ENCODE results near the gene VNN1.
"Not testable (repeated sequence)": the region's sequence is repeated elsewhere in the genome, so short reads cannot be mapped to it uniquely, and the experiment has no call there.

Gene VNN1

DNA sequence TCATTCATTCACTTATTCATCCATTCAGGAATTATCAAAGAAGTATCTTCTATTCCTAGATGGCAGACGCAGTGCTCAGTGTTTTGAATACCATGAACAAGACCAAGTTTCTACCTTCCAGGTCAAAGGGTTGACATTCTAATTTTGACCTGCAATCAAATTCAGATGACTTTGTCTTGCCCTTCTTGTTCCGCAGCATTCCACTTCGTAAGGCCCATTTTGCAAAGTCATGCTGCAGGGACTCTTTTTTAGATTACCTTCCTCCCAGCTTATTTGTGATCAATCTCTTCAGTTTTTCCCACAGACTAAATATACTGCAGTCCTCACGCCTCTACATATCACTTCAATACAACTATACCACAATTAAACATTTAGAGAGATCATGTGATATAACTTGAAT is 47.7 kb downstream of the VNN1 start:
- no peak for DNase-seq

DNA sequence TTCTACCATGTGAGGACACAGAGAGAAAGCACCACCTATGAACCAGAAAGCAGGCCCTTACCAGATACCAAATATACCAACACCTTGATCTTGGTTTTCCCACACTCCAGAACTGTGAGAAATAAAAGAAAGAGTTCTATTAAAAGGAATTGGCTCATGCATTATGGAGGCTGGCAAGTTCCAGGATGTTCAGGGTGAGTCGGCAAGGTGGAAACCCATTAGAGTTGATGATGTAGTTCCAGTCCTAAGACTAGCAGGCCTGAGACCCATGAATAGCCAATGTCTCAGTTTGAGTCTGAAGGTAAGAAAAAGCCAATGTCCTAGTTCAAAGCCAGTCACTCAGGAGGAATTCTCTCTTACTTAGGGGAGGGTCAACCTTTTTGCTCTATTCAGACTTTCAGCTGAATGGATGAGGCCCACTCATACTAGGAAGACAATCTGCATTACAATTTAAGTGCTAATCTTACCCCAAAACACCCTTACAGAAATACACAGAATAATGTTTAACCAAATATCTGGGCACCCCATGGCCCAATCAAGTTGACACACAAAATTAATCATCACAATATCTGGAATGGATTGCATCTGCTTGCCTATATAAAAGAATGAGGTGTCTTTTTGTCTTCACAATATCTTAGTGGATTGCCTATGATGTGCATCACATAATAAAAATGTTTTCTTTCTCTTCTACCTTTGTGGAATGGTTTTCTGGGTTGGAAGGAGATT is 49.4 kb downstream of the VNN1 start:
- DNase-seq, result no peak

DNA sequence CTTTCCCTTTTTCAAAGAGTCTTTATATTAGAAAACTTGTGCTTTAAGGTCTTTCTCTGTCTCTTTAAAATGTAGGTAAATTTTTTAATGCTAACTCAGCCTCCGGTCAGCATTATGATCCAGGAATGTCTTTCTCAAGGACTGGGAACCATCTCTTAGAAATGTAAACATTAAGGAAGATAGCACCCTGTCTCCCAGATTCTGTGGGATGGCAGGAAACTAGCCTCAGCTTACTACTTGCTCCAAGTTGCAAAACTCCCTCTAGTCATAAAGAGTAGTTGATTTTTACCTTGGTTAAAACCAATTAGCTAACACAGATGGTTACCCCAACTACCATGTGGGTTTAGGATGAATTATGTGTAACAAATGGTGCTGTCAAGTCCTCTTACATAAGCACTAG is 50.2 kb downstream of the VNN1 start:
- no peak for DNase-seq

DNA sequence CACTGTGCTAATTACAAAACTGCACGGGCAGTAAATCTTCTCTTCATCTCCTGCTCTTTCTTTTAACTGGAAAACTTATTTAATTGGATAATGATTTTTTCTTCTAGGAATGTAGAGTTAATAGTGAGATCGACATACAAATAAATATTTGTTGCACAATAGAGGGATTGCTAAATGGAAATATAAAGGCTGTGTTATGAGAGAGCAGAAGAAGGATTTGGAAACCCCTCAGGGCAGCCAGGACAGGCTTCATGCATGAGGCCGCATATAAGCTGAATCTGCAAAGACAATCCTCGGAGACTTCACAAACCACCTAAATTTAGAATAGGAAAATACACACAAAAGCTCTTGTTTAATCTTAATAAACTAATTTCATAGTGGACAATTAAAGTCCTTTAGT is 51.9 kb downstream of the VNN1 start:
- DNase-seq, result no peak

DNA sequence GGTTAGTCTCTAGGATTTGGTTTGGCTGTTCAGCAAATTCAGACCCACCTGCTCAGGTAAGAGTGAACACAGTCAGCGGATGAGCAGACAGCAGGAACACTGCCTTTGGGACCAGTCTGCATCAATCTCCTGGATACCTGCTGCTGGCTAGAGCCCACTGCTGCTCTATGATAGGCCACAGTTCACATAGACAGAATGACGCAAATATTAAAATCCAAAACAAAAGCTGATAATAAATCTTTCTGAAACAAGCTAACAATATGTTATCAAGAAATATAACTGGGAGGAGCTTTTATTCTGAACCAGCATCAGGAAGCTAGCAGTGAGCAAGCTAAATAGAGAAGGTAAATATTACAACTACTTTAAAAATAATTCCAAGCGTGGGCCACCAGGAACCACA is 54.8 kb downstream of the VNN1 start, which contains the start of gene TAAR1:
Gene TAAR1, minus strand, starts transcription at position 101 of the 400 bp plus-strand sequence. CDS start 13,179 bp downstream, outside the sequence.
- no peak for DNase-seq

DNA sequence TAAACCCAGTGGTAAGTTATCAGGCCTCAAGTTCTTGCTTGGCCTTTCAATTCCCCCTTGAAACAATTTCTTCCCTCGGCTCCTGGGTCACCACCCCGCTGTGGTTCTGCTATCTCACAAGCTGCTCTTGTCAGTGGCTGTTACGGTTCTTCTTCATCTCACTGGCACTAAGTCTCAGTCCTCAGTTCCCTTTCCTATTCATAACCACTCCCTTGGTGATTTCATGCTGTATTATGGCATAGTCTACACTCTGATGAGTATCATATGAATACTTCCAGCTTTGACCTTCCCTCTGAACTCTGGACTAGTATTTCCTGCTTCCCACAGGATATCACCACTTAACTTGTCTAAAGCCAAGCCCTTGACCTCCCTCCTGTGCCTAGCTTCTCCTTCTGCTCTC is 62.8 kb downstream of the VNN1 start:
- DNase-seq, result no peak

DNA sequence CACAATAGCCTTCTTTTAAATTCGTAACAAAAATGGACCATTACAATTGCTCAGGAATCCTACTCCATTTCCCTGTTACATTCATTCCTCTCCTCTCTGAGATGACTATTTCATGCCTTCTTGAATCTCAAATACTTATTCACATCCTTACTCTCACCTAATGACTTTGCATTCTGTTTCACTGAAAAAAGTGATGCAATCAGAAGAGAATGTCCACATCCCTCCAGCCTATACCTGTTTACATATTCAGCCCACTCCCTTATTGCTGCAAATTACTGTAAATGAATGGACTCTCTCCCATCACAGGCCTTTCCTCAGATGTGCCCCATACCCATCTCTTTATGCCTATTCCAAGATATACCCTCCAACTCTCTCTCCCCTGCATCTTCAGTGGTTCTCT is 63.4 kb downstream of the VNN1 start:
- DNase-seq, result no peak

DNA sequence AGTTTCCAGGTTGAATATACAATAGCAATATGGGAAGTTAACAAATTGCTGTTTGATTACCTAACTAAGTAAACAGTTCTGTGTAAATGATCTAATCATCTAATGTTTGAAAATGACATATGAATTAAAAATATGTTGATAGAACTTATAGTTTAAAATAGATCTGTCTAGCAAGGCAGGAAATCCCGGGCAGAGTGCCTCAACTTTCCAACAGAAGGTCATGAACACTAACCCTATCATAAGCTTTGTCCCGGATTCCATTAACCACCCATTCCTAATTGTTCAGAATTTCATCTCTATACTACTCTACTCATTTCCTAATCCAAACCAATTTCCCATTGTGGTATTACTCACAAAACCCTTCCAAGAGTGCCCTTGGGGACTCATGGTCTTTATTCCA is 65.0 kb downstream of the VNN1 start:
- DNase-seq, result no peak

DNA sequence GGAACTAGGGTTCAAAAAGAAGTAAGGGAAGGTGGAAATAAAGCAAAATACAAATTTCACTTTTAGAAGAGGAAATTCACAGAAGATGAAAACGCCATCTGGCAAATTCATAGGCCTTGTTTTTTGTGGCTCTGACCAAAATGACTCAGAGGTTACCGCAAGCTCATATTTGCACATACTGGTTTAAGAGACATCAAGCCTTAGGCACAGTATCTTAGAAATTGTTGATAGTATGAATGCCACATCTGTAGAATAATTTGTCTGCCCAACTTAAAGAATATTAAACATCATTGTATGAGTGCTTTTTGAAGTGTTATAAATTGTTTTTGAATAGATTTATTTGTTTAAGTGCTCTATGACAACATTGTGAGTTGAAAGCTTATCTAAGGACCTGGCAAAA is 65.5 kb downstream of the VNN1 start:
- no peak for DNase-seq

DNA sequence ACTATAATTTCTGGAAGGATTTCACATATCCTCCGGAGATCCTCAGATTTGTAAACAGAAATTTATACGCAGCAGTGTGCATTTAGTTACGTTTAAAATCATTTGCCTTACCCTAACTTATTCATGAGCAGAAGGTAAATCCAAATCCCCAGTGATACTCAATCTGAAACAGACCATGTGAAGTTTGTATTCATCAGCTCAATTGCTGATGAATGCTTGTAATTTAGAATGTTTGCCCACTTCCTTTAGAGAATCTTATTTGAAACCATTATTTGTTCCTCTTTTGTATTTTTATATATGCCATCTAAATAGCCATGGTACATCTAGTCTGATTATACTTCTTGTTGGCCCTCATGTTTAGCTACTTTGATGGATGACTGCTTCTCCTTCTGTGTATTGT is 70.3 kb downstream of the VNN1 start:
- no peak for DNase-seq

DNA sequence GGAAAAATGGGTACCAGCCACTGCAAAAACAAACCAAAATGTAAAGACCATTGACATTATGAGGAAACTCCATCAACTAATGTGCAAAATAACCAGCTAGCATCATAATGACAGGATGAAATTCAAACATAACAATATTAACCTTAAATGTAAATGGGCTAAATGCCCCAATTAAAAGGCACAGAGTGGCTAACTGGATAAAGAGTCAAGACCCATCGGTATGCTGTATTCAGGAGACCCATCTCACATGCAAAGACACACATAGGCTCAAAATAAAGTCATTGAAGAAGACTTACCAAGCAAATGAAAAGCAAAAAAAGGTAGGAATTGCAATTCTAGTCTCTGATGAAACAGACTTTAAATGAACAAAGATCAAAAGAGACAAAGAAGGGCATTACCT is 76.7 kb downstream of the VNN1 start:
- DNase-seq, result not testable (repeated sequence)

DNA sequence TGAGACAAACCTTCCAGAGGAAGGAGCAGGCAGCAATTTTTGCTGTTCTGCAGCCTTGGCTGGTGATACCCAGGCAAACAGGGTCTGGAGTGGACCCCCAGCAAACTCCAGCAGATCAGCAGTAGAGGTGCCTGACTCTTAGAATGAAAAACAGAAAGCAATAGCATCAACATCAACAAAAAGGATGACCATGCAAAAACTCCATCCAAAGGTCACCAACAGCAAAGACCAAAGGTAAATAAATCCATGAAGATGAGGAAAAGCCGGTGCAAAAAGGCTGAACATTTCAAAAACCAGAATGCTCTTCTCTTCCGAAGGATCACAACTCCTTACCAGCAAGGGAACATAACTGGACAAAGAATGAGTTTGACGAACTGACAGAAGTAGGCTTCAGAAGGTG is 77.9 kb downstream of the VNN1 start:
- DNase-seq, result not testable (repeated sequence)

DNA sequence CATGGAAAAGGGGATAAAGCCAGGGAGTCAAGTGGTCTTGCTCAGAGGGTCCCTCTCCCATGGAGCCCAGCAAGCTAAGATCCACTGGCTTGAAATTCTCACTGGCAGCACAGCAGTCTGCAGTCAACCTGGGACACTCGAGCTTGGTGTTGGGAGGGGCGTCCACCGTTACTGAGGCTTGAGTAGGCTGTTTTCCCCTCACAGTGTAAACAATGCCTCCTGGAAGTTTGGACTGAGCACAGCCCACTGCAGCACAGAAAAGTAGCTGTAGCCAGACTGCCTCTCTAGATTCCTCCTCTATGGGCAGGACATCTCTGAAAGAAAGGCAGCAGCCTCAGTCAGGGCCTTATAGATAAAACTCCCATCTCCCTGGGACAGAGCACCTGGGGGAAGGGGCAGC is 78.6 kb downstream of the VNN1 start:
- DNase-seq, result not testable (repeated sequence)

DNA sequence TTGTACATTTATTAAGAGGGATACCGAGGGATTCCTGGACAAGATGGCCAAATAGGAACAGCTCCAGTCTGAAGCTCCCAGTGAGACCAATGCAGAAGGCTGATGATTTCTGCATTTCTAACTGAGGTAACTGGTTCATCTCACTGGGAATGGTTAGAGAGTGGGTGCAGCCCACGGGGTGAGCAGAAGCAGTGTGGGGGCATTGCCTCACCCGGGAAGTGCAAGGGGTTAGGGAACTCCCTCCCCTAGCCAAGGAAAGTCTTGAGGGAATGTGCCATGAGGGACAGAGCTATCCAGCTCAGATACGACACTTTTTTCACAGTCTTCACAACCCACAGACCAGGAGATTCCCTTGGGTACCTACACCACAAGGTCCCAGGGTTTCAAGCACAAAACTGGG is 79.1 kb downstream of the VNN1 start:
- DNase-seq, result no peak

DNA sequence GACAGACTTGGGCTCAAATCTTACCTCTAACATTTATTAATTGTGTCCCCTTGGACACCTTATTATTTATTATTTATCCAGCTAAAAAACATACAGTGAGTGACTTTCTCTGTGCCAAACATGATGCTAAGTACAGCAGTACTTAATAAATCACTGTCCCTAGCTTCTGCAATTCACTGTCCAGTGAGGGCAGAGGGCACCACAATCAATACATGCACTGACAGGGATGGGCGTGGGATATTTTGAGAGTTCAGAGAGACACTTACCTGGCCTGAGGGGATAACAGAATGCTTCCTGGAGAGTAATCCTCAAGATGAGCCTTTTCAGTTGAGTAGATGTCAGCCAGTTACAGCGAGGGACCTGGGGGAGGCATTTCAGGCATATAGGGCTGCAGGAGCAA is 80.5 kb downstream of the VNN1 start:
- no peak for DNase-seq

Data from CD4-positive, alpha-beta T cell treated with Interleukin-6 for 4 hours (primary cell).